Kidney epithelial cell (primary cell): ENCODE data around the gene GMPPB. TPM values are rescaled to one million over a fixed set of nuclear protein-coding genes. Genes with fewer than 3 reads are reported as not detected.

ENCODE experiments used
- DNase-seq: peaks from one replicate; pipeline ENCODE4 v3.0.0-alpha.2; 2010; ENCODE audit warnings: low read depth
- H3K27me3 ChIP-seq: 2 replicates; pipeline ENCODE4 v1.6.0; 2011; ENCODE audit warnings: low read length; ENCODE audit not compliant: control insufficient read depth, insufficient read depth
- H3K36me3 ChIP-seq: 2 replicates; pipeline ENCODE4 v1.5.1; 2011; ENCODE audit warnings: low read length; ENCODE audit not compliant: control insufficient read depth, insufficient read depth
- H3K4me3 ChIP-seq: 2 replicates; pipeline ENCODE4 v1.5.1; 2011; ENCODE audit warnings: low read depth, mild to moderate bottlenecking, control low read depth, low read length
- CTCF ChIP-seq: IDR thresholded peaks from 2 replicates; pipeline ENCODE4 v1.5.1; 2011; ENCODE audit warnings: mild to moderate bottlenecking, moderate library complexity, low read length, control low read depth, inconsistent platforms; ENCODE audit not compliant: insufficient read depth, poor library complexity, severe bottlenecking
- total RNA-seq: library from RNA; depleted of rRNA; stranded (reverse); fragments of >200 nt; gene quantifications from 2 replicates; pipeline ENCODE4 v1.2.3, GENCODE V29; 2015

GMPPB gene
- total RNA-seq, 1 donor from 2014 or later, result 53.2 TPM

DNA sequence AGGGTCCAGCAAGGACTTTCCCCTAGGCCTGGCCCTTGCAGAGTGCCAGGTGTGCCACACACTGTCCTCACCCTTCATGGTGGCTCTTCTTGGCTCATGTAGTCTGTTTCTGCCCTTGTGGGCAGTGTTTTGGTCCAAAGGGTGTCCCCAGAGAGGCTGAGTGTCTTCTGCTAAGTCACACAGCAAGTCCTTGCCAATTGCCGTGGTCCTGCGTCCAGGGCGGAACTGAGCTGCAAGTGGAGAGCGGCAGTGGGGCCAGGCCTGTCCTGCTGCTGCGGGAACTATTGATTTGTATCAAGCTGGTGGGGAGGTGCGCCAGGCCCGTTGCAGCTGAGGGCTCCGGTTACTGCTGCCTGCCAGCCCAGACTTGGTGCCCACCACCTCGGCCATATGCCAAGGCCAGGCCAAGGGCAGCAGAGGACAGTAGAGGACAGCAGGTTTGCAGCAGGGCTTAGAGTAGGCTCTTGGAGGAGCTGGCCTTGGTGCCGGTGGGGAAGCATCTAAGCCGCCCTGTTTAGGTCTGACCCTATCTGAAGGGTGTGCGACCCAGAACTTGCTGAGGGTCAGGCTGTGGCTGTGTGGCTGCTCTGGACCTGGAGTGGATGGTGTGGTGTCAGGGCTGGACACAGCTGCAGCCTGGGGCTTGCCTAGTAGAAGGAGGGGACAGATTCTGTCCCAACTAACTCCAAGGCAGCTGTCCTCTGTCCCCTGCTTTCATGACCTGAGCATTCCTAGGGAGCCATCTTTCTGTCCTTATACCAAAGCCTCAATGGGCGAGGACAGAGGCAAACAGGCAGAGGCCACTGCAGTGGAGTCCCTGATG is 8.8 kb downstream of the GMPPB start:
- no peaks in the 10 kb centered on the region for H3K36me3 ChIP-seq
- peaks cover 11% of the 10 kb centered on the region for H3K27me3 ChIP-seq
- H3K4me3 ChIP-seq, result no peak overlapping the region
- no peak for DNase-seq
- TF ChIP-seq CTCF, result no peak

DNA sequence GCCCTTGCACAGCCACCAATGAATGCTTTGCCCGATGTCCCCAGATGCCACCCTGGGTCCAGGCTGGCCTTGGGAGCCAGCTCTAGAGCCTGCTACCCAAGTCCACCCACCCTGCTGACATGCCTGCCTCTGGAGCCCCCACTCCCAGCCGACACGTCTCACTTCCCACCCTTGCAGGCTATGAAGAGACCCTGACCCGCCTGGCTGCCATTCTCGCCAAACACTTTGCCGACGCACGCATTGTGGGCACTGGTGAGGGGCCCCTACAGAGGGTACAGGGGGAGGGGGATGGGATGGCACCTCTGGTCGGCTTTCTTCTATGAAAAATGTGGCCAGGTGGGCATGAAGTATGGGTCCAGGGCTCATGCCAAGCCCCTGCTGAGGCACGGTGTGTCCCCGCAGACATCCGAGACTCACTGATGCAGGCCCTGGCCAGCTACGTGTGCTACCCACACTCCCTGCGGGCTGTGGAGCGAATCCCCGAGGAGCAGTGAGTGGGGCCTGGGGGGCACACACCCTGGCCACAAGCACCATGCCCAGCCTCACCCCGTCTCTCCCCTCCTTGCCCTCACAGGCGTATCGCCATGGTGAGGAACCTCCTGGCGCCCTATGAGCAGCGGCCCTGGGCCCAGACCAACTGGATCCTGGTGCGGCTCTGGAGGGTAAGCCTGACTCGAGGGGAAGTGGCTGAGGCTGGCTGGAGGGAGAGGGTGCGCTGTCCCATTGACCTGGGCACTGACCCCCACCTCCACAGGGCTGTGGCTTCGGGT is 10.2 kb downstream of the GMPPB start:
- DNase-seq, result no peak
- no peak overlapping the region for H3K4me3 ChIP-seq
- TF ChIP-seq CTCF, result no peak
- H3K36me3 ChIP-seq, result no peaks in the 10 kb centered on the region
- H3K27me3 ChIP-seq, result peaks cover 5% of the 10 kb centered on the region

GRCh38 chr3:49712631-49713317 is 11.0 kb downstream of the GMPPB start:
- TF ChIP-seq CTCF, result no peak
- Histone ChIP-seq H3K4me3 (no peak overlapping the region), H3K36me3 (no peaks in the 10 kb centered on the region), H3K27me3 (no peaks in the 10 kb centered on the region)
- DNase-seq, result no peak

- TF ChIP-seq CTCF, result no peak
- H3K4me3 ChIP-seq, result no peak overlapping the region
- no peaks in the 10 kb centered on the region for H3K36me3 ChIP-seq
- no peaks in the 10 kb centered on the region for H3K27me3 ChIP-seq
- DNase-seq, result no peak
Observed at GRCh38 chr3:49712166-49712565, 11.6 kb downstream of the GMPPB start.

DNA sequence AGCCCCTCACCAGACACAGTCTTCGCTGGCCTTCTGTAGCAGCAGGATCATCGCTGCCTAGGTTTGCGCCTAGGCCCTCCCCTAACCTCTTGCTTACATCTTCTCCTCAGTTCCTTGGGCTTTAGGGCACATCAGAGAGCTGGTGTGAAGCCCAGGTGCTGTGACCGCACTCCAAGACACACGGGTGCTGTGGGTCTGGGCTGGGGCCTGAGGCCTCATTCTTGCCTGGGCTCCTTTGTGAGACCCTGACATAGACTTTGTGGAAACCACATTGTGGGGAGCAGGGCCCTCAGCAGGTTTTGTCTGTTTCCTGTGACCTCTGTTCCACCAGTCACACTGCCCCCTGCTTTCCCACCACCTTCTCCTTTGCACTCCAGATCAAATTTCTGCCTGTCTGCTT is 12.3 kb downstream of the GMPPB start:
- DNase-seq, result no peak
- no peaks in the 10 kb centered on the region for H3K27me3 ChIP-seq
- H3K4me3 ChIP-seq, result no peak overlapping the region
- TF ChIP-seq CTCF, result no peak
- H3K36me3 ChIP-seq, result no peaks in the 10 kb centered on the region
